ENCODE results near the gene FAM72C.
"Not testable (repeated sequence)": the region's sequence is repeated elsewhere in the genome, so short reads cannot be mapped to it uniquely, and the experiment has no call there.

GRCh38 chr1:144014121-144014520 lies 42.3 kb upstream of the FAM72C start:
- TF ChIP-seq POLR2A (IDR thresholded peaks at IDR 0.05; ENCODE audit: extremely low read depth, insufficient read length); CTCF (IDR thresholded peaks at IDR 0.05; ENCODE audit: low read depth, low read length): not testable (repeated sequence)

Measured in NB4 (cell line).